Measurements from ENCODE around the gene AK8.
"Not testable (repeated sequence)": the region's sequence is repeated elsewhere in the genome, so short reads cannot be mapped to it uniquely, and the experiment has no call there.

Gene AK8

GRCh38 chr9:132740526-132741309, 137.4 kb downstream of the AK8 start:
- DNase-seq, result no peak

GRCh38 chr9:132739710-132740310, 138.3 kb downstream of the AK8 start:
- no peak for DNase-seq

- no peak for DNase-seq
These were observed 144.7 kb downstream of the AK8 start for GRCh38 chr9:132733260-132733815.

GRCh38 chr9:132732326-132733259, 145.5 kb downstream of the AK8 start:
- no peak for DNase-seq

- DNase-seq, result no peak
These were observed 146.9 kb downstream of the AK8 start for GRCh38 chr9:132731230-132731629.

GRCh38 chr9:132730054-132731033, 147.7 kb downstream of the AK8 start:
- DNase-seq, result no peak

- no peak for DNase-seq
These were observed 148.7 kb downstream of the AK8 start for GRCh38 chr9:132729235-132729890.

- DNase-seq, result no peak
These were observed 149.6 kb downstream of the AK8 start for GRCh38 chr9:132728497-132728896.

- DNase-seq, result no peak
These were observed 150.0 kb downstream of the AK8 start for GRCh38 chr9:132728071-132728470.

GRCh38 chr9:132726576-132727130, 151.4 kb downstream of the AK8 start:
- DNase-seq, result no peak

GRCh38 chr9:132725306-132725705, 152.8 kb downstream of the AK8 start:
- no peak for DNase-seq

- DNase-seq, result no peak
These were observed 154.3 kb downstream of the AK8 start for GRCh38 chr9:132723809-132724208.

GRCh38 chr9:132722564-132723065, 155.5 kb downstream of the AK8 start:
- DNase-seq, result no peak

- DNase-seq, result no peak
These were observed 156.4 kb downstream of the AK8 start for GRCh38 chr9:132721661-132722060.

GRCh38 chr9:132718381-132718928, 159.6 kb downstream of the AK8 start:
- not testable (repeated sequence) for DNase-seq

- DNase-seq, result no peak
These were observed 160.6 kb downstream of the AK8 start for GRCh38 chr9:132717326-132717945.

GRCh38 chr9:132716007-132716406, 162.1 kb downstream of the AK8 start:
- no peak for DNase-seq

GRCh38 chr9:132712753-132713152, 165.3 kb downstream of the AK8 start:
- no peak for DNase-seq

GRCh38 chr9:132711846-132712245, 166.2 kb downstream of the AK8 start:
- DNase-seq, result no peak

- not testable (repeated sequence) for DNase-seq
These were observed 166.9 kb downstream of the AK8 start for GRCh38 chr9:132711152-132711551.

Data from NK-92 treated with Interleukin-12 subunit alpha and Interleukin-12 subunit beta, amount 100 ng/mL, for 24 hours (cell line).